ENCODE results near the gene BCKDK. TPM values are rescaled to one million over a fixed set of nuclear protein-coding genes. Genes with fewer than 3 reads are reported as not detected.
"Not testable (repeated sequence)": the region's sequence is repeated elsewhere in the genome, so short reads cannot be mapped to it uniquely, and the experiment has no call there.

Gene BCKDK
- total RNA-seq, 4 donors from 2014 or later = 60.7 to 85.3 (median 78.6) TPM

GRCh38 chr16:31148896-31149295, 40.7 kb downstream of the BCKDK start:
- DNase-seq (ENCODE audit: low spot score in 2 of 2) = no peak
- WGBS, 2 donors = 81 to 84% methylated on average over 25 of the region's 25 CpGs
- H3K4me3 ChIP-seq (ENCODE audit: low read depth, poor library complexity, severe bottlenecking) = no peak overlapping the region
- intact Hi-C loops (cut with DNase I; ENCODE audit: low total_unique reads) = loop anchor here (10.0 kb wide), 1 partner anchor 164 kb away; the partner anchor contains the start of gene HSD3B7
- TF ChIP-seq POLR2A (IDR thresholded peaks at IDR 0.05) (no peak), CTCF (IDR thresholded peaks at IDR 0.05) (no peak)

- H3K4me3 ChIP-seq (ENCODE audit: low read depth, poor library complexity, severe bottlenecking) = no peak overlapping the region
- intact Hi-C loops (cut with DNase I; ENCODE audit: low total_unique reads) = loop anchor here (10.0 kb wide), 1 partner anchor 165 kb away; the partner anchor contains the start of gene HSD3B7
- WGBS, 2 donors = 67 to 90% methylated on average over 5 of the region's 5 CpGs
- TF ChIP-seq POLR2A (IDR thresholded peaks at IDR 0.05) (no peak), CTCF (IDR thresholded peaks at IDR 0.05) (no peak)
- DNase-seq (ENCODE audit: low spot score in 2 of 2) = no peak
Measured at GRCh38 chr16:31149332-31149731, 41.1 kb downstream of the BCKDK start.

- 72 to 76% methylated on average over 11 of the region's 11 CpGs for WGBS, 2 donors
- H3K4me3 ChIP-seq (ENCODE audit: low read depth, poor library complexity, severe bottlenecking) = no peak within 1 kb of the TSS
- TF ChIP-seq CTCF (IDR thresholded peaks at IDR 0.05) (no peak), POLR2A (IDR thresholded peaks at IDR 0.05) (no peak)
- intact Hi-C loops (cut with DNase I; ENCODE audit: low total_unique reads) = loop anchor here (10.0 kb wide), 2 partner anchors 165 to 285 kb away; partner anchors contain the start of gene HSD3B7
- peak in 1 of 2 donors; percentile 85 for DNase-seq (ENCODE audit: low spot score in 2 of 2)
Measured at GRCh38 chr16:31149894-31150890, 42.0 kb downstream of the BCKDK start, which contains the start of gene PRSS36. PRSS36 (minus strand) TSS chr16:31150066; CDS start chr16:31150035, 31 bp downstream.

- not testable (repeated sequence) for H3K4me3 ChIP-seq (ENCODE audit: low read depth, poor library complexity, severe bottlenecking); DNase-seq (ENCODE audit: low spot score in 2 of 2)
- intact Hi-C loops (cut with DNase I; ENCODE audit: low total_unique reads) = loop anchor here (10.0 kb wide), 1 partner anchor 284 kb away; no protein-coding TSS in a partner anchor
- WGBS, 2 donors = 83 to 89% methylated on average over 6 of the region's 6 CpGs
Measured at GRCh38 chr16:31150976-31151375, 42.8 kb downstream of the BCKDK start.

- intact Hi-C loops (cut with DNase I; ENCODE audit: low total_unique reads) = loop anchor here (10.0 kb wide), 1 partner anchor 278 kb away; no protein-coding TSS in a partner anchor
- no peak for DNase-seq (ENCODE audit: low spot score in 2 of 2)
- no peak for TF ChIP-seq CTCF (IDR thresholded peaks at IDR 0.05)
- no peak for TF ChIP-seq POLR2A (IDR thresholded peaks at IDR 0.05)
- WGBS, 2 donors = 50 to 54% methylated on average over 8 of the region's 8 CpGs
- H3K4me3 ChIP-seq (ENCODE audit: low read depth, poor library complexity, severe bottlenecking) = no peak overlapping the region
Measured at GRCh38 chr16:31157136-31157535, 49.0 kb downstream of the BCKDK start.

Other genes starting within 250 kb of the BCKDK start
- gene BCL7C, start 214.3 kb upstream of the BCKDK start, total RNA-seq = 10 to 100 TPM; 43.1 to 79.1 (median 63.0) TPM
- gene CTF1, start 211.8 kb upstream of the BCKDK start, total RNA-seq = 1 to 10 TPM in 2 of 4 donors, under 1 TPM in 1, not detected in 1; 0.80 to 3.0 (median 2.5) TPM
- 10 to 100 TPM; 17.7 to 25.1 (median 22.1) TPM for gene FBXL19, start 184.8 kb upstream of the BCKDK start, total RNA-seq
- 10 to 100 TPM; 22.9 to 37.7 (median 34.6) TPM for gene ORAI3, start 159.3 kb upstream of the BCKDK start, total RNA-seq
- gene SETD1A, start 150.6 kb upstream of the BCKDK start, total RNA-seq = 10 to 100 TPM in 3 of 4 donors, 1 to 10 TPM in 1; 9.2 to 22.4 (median 10.7) TPM
- gene HSD3B7, start 123.2 kb upstream of the BCKDK start, total RNA-seq = 10 to 100 TPM; 12.4 to 29.8 (median 19.0) TPM
- gene STX1B, start 97.7 kb upstream of the BCKDK start, total RNA-seq = 1 to 10 TPM in 1 of 4 donors, under 1 TPM in 3; 0.32 to 1.4 (median 0.44) TPM
- 10 to 100 TPM; 38.7 to 53.1 (median 46.4) TPM for gene STX4, start 74.8 kb upstream of the BCKDK start, total RNA-seq
- 10 to 100 TPM; 10.0 to 19.2 (median 12.6) TPM for gene ZNF668, start 34.1 kb upstream of the BCKDK start, total RNA-seq
- gene ZNF646, start 34.0 kb upstream of the BCKDK start, total RNA-seq = 10 to 100 TPM; 25.4 to 30.3 (median 27.1) TPM
- gene PRSS53, start 19.4 kb upstream of the BCKDK start, total RNA-seq = 1 to 10 TPM; 2.3 to 3.8 (median 2.7) TPM
- 10 to 100 TPM; 43.7 to 95.5 (median 73.6) TPM for gene VKORC1, start 13.6 kb upstream of the BCKDK start, total RNA-seq
- 100 to 1,000 TPM in 1 of 4 donors, 10 to 100 TPM in 3; 69.7 to 116 (median 81.7) TPM for gene KAT8, start 9.3 kb downstream of the BCKDK start, total RNA-seq
- gene PRSS8, start 27.3 kb downstream of the BCKDK start, total RNA-seq = 100 to 1,000 TPM; 147 to 223 (median 172) TPM
- 10 to 100 TPM in 1 of 4 donors, 1 to 10 TPM in 3; 2.3 to 10.5 (median 3.3) TPM for gene PRSS36, start 41.7 kb downstream of the BCKDK start, total RNA-seq
- 10 to 100 TPM; 31.9 to 55.8 (median 34.9) TPM for gene FUS, start 71.8 kb downstream of the BCKDK start, total RNA-seq
- 100 to 1,000 TPM in 3 of 4 donors, 10 to 100 TPM in 1; 87.5 to 140 (median 122) TPM for gene PYCARD, start 94.4 kb downstream of the BCKDK start, total RNA-seq
- gene TRIM72, start 105.7 kb downstream of the BCKDK start, total RNA-seq = under 1 TPM in 1 of 4 donors, not detected in 3; 0.19 TPM
- 10 to 100 TPM in 3 of 4 donors, 1 to 10 TPM in 1; 4.8 to 17.5 (median 12.9) TPM for gene PYDC1, start 108.7 kb downstream of the BCKDK start, total RNA-seq
- 1 to 10 TPM; 1.5 to 7.7 (median 4.1) TPM for gene ITGAM, start 151.6 kb downstream of the BCKDK start, total RNA-seq
- 1 to 10 TPM in 2 of 4 donors, under 1 TPM in 2; 0.30 to 3.3 (median 1.1) TPM for gene ITGAX, start 246.8 kb downstream of the BCKDK start, total RNA-seq